Measurements from ENCODE around the gene TNS4.

Gene TNS4

GRCh38 chr17:40511136-40511535 lies 9.7 kb upstream of the TNS4 start:
- ChIA-PET CTCF (interaction anchor here (0.9 kb wide), 1 partner anchor 149 kb away, joined by 3 read pairs; no protein-coding TSS in a partner anchor), POLR2A (interaction anchor here (1.2 kb wide), 1 partner anchor 93 kb away, joined by 6 read pairs; the partner anchor contains the start of gene TOP2A)
- DNase-seq (ENCODE audit: extremely low spot score) = no peak

GRCh38 chr17:40510328-40510648 lies 8.9 kb upstream of the TNS4 start:
- no peak for TF ChIP-seq ELF4 (IDR thresholded peaks at IDR 0.05)
- no peak for DNase-seq (ENCODE audit: extremely low spot score)
- CTCF ChIA-PET = no interaction called here
- POLR2A ChIA-PET = interaction anchor here (1.0 kb wide), 2 partner anchors 93 to 1156 kb away, joined by 3 read pairs; no protein-coding TSS in a partner anchor

More at GRCh38 chr17:40511136-40511535, 9.7 kb upstream of the TNS4 start:
- TF ChIP-seq BHLHE40 (IDR thresholded peaks at IDR 0.05; ENCODE audit: borderline replicate concordance) (no peak), ZNF384 (IDR thresholded peaks at IDR 0.05) (no peak), FOXM1 (IDR thresholded peaks at IDR 0.05; ENCODE audit: borderline replicate concordance) (no peak), HDGF (IDR thresholded peaks at IDR 0.05; ENCODE audit: borderline replicate concordance) (no peak), NFRKB (IDR thresholded peaks at IDR 0.05) (no peak), ELF4 (IDR thresholded peaks at IDR 0.05) (no peak), CTBP1 (IDR thresholded peaks at IDR 0.05; ENCODE audit: borderline replicate concordance) (no peak), TARDBP (IDR thresholded peaks at IDR 0.05) (no peak), SUZ12 (IDR thresholded peaks at IDR 0.05) (no peak), PKNOX1 (IDR thresholded peaks at IDR 0.05) (no peak)

- ChIA-PET CTCF (no interaction called here), POLR2A (interaction anchor here (1.0 kb wide), 2 partner anchors 92 to 1157 kb away, joined by 3 read pairs; no protein-coding TSS in a partner anchor)
- DNase-seq (ENCODE audit: extremely low spot score) = no peak
- TF ChIP-seq FOXK2 (IDR thresholded peaks at IDR 0.05) (no peak), CTBP1 (IDR thresholded peaks at IDR 0.05; ENCODE audit: borderline replicate concordance) (no peak), SUZ12 (IDR thresholded peaks at IDR 0.05) (no peak), FOXM1 (IDR thresholded peaks at IDR 0.05; ENCODE audit: borderline replicate concordance) (no peak), ZNF384 (IDR thresholded peaks at IDR 0.05) (no peak), L3MBTL2 (conservative IDR thresholded peaks at IDR 0.05) (no peak), ARNT (IDR thresholded peaks at IDR 0.05) (no peak)
These were observed 8.4 kb upstream of the TNS4 start for GRCh38 chr17:40509626-40510327.

- ChIA-PET POLR2A (no interaction called here), CTCF (no interaction called here)
- no peak for DNase-seq (ENCODE audit: extremely low spot score)
- TF ChIP-seq FOXA1 (IDR thresholded peaks at IDR 0.05) = no peak
- no peak for TF ChIP-seq SUZ12 (IDR thresholded peaks at IDR 0.05)
- no peak for TF ChIP-seq LEF1 (IDR thresholded peaks at IDR 0.05; ENCODE audit: borderline replicate concordance)
- TF ChIP-seq NFRKB (IDR thresholded peaks at IDR 0.05) = no peak
- TF ChIP-seq BHLHE40 (IDR thresholded peaks at IDR 0.05; ENCODE audit: borderline replicate concordance) = no peak
- TF ChIP-seq L3MBTL2 (conservative IDR thresholded peaks at IDR 0.05) = no peak
- TF ChIP-seq FOXM1 (IDR thresholded peaks at IDR 0.05; ENCODE audit: borderline replicate concordance) = no peak
- TF ChIP-seq TARDBP (IDR thresholded peaks at IDR 0.05) = no peak
- TF ChIP-seq CTBP1 (IDR thresholded peaks at IDR 0.05; ENCODE audit: borderline replicate concordance) = no peak
- no peak for TF ChIP-seq ELF4 (IDR thresholded peaks at IDR 0.05)
- no peak for TF ChIP-seq SP1 (IDR thresholded peaks at IDR 0.05)
- TF ChIP-seq ARNT (IDR thresholded peaks at IDR 0.05) = no peak
- TF ChIP-seq PKNOX1 (IDR thresholded peaks at IDR 0.05) = no peak
- no peak for TF ChIP-seq HDGF (IDR thresholded peaks at IDR 0.05; ENCODE audit: borderline replicate concordance)
These were observed 5.4 kb upstream of the TNS4 start for GRCh38 chr17:40506786-40507185.

GRCh38 chr17:40503154-40503553 lies 1.7 kb upstream of the TNS4 start:
- ChIA-PET CTCF (no interaction called here), POLR2A (no interaction called here)
- TF ChIP-seq FOXM1 (IDR thresholded peaks at IDR 0.05; ENCODE audit: borderline replicate concordance) (no peak), ZNF384 (IDR thresholded peaks at IDR 0.05) (no peak), ARNT (IDR thresholded peaks at IDR 0.05) (no peak), PKNOX1 (IDR thresholded peaks at IDR 0.05) (no peak), BHLHE40 (IDR thresholded peaks at IDR 0.05; ENCODE audit: borderline replicate concordance) (no peak), NFRKB (IDR thresholded peaks at IDR 0.05) (no peak), CTBP1 (IDR thresholded peaks at IDR 0.05; ENCODE audit: borderline replicate concordance) (no peak), FOXK2 (IDR thresholded peaks at IDR 0.05) (no peak), SP1 (IDR thresholded peaks at IDR 0.05) (no peak), ELF4 (IDR thresholded peaks at IDR 0.05) (no peak), L3MBTL2 (conservative IDR thresholded peaks at IDR 0.05) (no peak), HDGF (IDR thresholded peaks at IDR 0.05; ENCODE audit: borderline replicate concordance) (no peak), SUZ12 (IDR thresholded peaks at IDR 0.05) (no peak), LEF1 (IDR thresholded peaks at IDR 0.05; ENCODE audit: borderline replicate concordance) (no peak), FOXA1 (IDR thresholded peaks at IDR 0.05) (no peak), TARDBP (IDR thresholded peaks at IDR 0.05) (no peak)
- no peak for DNase-seq (ENCODE audit: extremely low spot score)

- TF ChIP-seq PKNOX1 (IDR thresholded peaks at IDR 0.05) (no peak), SUZ12 (IDR thresholded peaks at IDR 0.05) (no peak), FOXM1 (IDR thresholded peaks at IDR 0.05; ENCODE audit: borderline replicate concordance) (no peak), ELF4 (IDR thresholded peaks at IDR 0.05) (no peak), NFRKB (IDR thresholded peaks at IDR 0.05) (no peak), TARDBP (IDR thresholded peaks at IDR 0.05) (no peak), FOXK2 (IDR thresholded peaks at IDR 0.05) (no peak), CTBP1 (IDR thresholded peaks at IDR 0.05; ENCODE audit: borderline replicate concordance) (no peak), HDGF (IDR thresholded peaks at IDR 0.05; ENCODE audit: borderline replicate concordance) (no peak), SP1 (IDR thresholded peaks at IDR 0.05) (no peak), BHLHE40 (IDR thresholded peaks at IDR 0.05; ENCODE audit: borderline replicate concordance) (no peak), ZNF384 (IDR thresholded peaks at IDR 0.05) (no peak), LEF1 (IDR thresholded peaks at IDR 0.05; ENCODE audit: borderline replicate concordance) (no peak), FOXA1 (IDR thresholded peaks at IDR 0.05) (no peak)
- CTCF ChIA-PET = no interaction called here
- POLR2A ChIA-PET = no interaction called here
- no peak for DNase-seq (ENCODE audit: extremely low spot score)
These were observed 1.3 kb upstream of the TNS4 start for GRCh38 chr17:40502716-40503115.
